GM21529 (cell line): ENCODE results near the gene PPFIA3.
"Not testable (repeated sequence)": the region's sequence is repeated elsewhere in the genome, so short reads cannot be mapped to it uniquely, and the experiment has no call there.

Source experiments
- ATAC-seq: cut with Tn5 transposase; IDR thresholded peaks from one replicate; pipeline ENCODE4 v1.9.1; 2021; ENCODE audit not compliant: unreplicated experiment

Gene PPFIA3

DNA sequence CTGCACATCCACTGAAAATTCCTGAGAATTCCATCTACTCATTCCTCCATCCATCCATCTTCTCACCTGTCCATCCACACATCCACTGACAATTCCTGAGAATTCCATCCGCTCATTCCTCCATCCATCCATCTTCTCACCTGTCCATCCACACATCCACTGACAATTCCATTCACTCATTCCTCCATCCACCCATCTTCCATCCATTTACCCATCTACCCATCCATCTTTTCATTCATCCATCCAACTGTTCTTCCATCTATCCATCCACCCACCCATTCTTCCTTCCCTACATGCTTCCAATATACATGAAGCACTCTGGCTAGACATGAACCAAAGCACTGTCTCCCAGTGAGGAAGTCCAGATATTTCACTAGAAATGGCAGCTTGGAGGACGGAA lies 53.9 kb downstream of the PPFIA3 start:
- ATAC-seq: no peak

DNA sequence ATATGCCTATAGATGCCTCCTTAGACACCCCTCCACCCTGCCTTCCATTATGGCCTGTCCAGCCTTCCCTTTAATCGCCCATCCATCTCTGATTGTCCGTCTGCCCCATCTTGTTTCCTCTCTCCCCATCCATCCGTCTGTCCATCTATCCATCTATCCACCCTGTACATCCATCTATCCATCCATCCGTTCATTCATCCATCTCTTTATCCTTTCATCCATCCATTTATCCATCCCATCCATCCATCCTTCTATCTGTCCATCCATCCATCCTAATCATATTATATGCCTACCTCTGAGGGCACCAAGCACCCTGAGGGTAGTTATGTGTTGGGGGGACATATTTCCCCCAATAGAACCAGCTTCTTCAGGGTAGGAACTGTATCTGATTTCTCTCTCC lies 61.3 kb downstream of the PPFIA3 start:
- ATAC-seq: no peak

DNA sequence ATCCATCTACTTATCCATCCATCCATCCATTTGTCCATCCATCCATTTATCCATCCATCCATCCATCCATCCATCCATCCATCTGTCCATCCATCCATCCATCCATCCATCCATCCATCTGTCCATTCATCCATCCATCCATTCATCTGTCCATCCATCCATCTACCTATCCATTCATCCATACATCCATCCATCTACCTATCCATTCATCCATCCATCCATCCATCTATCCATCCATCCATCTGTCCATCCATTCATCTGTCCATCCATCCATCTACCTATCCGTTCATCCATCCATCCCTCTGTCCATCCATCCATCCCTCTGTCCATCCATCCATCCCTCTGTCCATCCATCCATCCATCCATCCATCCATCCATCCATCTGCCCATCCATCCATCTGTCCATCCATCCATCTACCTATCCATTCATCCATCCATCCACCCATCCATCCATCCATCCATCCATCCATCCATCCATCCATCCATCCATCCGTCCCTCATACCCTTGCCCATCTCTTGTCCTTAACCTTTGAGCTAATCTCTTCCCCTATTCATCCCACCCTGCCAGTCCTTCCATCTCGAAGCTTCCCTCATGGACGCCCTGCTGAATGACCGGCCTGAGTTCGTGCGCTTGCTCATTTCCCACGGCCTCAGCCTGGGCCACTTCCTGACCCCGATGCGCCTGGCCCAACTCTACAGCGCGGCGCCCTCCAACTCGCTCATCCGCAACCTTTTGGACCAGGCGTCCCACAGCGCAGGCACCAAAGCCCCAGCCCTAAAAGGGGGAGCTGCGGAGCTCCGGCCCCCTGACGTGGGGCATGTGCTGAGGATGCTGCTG lies 62.9 kb downstream of the PPFIA3 start:
- ATAC-seq: not testable (repeated sequence)

DNA sequence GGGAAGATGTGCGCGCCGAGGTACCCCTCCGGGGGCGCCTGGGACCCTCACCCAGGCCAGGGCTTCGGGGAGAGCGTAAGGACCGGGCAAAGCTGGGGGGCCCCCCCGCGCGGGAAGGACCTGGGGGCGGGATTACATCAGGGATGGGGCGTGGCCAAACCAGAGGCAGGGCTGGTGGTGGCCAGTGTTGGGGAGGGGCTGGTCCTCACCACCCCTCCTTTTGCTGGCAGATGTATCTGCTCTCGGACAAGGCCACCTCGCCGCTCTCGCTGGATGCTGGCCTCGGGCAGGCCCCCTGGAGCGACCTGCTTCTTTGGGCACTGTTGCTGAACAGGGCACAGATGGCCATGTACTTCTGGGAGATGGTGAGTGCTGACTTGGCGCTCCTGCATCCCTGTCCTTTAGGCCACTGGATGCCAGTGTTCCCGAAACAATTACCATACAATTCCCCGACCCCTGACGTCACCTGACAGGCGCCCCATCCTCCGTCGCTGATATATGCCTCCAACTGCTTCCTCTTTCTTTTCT lies 63.6 kb downstream of the PPFIA3 start:
- no peak for ATAC-seq

DNA sequence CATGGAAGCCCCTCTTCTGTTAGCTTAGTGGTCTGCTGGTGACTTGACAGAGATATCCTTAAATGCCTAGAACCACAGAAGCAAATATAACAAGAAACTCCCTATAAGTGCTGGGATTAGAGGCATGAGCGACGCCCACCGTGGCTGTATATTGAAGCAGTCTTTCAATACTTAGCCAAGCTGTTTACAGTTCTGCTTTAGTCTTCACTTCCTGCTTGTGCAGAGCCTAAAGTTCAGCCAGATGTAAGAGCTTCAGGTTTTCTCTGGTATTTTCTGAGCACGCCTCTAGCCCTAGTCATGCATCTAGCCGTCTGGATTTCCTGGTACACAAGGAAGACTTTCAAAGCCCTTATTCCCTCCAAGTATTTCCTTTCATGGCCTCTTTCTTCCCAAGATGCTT lies 66.8 kb downstream of the PPFIA3 start:
- ATAC-seq: no peak

DNA sequence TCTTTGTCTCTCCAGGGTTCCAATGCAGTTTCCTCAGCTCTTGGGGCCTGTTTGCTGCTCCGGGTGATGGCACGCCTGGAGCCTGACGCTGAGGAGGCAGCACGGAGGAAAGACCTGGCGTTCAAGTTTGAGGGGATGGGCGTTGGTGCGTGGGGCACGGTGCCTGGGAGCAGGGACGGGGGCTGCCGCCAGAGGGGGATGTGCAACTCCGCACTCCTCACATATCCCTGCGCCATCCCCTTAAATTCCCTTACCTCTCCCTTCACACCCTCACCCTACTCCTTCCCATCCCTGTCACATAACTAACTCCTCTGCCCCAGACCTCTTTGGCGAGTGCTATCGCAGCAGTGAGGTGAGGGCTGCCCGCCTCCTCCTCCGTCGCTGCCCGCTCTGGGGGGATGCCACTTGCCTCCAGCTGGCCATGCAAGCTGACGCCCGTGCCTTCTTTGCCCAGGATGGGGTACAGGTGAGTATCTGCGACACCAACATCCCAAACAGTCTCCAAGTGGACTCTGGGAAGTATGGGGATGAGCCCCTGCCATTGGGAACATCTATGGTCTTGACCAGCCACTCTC lies 69.4 kb downstream of the PPFIA3 start:
- ATAC-seq: no peak

DNA sequence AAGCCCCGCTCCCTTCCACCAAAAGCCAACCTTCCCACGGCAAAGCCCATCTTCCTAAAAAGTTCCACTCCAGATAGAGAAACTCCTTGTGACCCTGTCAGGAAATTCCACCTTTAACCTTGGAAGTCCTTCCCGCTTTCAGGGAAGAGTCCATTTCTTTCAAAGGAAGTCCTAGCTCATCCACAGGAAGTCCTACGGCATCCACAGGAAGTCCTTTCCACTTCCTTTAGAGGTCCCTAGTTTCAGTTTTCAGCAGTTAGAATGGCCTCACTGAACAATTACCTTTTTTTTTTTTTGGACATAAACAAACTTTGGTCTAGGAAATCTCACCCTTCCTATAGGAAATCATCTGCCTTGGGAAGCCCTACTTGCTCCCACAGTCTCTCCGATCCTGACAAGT lies 69.9 kb downstream of the PPFIA3 start:
- ATAC-seq: no peak

DNA sequence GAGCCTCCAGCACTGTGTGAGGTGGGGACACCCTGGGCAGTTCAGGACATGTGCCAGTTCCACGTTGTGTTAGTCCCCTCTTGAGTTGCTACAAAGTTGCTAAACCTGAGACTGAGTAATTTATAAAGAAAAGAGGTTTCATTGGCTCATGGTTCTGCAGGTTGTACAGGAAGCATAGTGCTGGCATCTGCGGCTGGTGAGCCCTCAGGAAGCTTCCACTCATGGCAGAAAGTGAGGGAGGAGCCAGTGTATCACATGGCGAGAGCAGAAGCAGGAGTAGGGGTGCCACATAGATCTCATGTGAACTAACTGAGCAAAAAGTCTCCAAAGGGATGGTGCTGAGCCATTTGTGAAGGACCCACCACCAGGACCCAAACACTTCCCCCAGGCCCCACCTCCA lies 71.4 kb downstream of the PPFIA3 start:
- ATAC-seq: no peak

DNA sequence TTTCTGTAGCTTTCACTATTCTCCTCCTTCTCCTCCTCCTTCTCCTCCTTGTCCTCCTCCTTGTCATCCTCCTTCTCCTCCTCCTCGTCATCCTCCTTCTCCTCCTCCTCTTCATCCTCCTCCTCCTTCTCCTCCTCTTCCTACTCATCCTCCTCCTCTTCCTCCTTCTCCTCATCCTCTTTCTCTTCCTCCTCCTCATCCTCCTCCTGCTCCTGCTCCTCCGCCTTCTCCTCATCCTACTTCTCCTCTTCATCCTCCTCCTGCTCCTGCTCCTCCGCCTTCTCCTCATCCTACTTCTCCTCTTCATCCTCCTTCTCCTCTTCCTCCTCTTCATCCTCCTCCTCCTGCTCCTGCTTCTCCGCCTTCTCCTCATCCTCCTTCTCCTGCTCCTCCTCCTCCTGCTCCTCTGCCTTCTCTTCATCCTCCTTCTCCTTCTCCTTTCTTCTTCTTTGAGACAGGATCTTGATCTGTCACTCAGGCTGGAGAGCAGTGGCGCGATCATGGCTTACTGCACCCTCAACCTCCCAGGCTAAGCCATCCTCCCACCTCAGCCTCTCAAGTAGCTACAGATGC lies 74.6 kb downstream of the PPFIA3 start:
- no peak for ATAC-seq

DNA sequence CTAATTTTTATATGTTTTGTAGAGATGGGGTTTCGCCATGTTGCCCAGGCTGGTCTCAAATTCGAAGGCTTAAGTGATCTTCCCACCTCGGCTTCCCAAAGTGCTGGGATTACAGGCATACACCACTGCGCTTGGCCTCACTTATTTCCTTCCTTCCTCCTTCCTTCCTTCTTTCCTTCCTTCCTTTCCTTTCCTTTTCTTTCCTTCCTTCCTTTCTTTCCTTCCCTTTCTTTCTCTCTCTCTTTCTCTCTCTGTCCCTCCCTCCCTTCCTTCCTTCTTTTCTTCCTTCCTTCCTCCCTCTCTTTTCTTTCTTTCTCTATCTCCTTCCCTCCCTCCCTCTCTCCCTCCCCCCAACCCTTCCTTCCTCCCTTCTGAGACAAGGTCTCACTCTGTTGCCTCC lies 75.1 kb downstream of the PPFIA3 start:
- ATAC-seq: no peak

DNA sequence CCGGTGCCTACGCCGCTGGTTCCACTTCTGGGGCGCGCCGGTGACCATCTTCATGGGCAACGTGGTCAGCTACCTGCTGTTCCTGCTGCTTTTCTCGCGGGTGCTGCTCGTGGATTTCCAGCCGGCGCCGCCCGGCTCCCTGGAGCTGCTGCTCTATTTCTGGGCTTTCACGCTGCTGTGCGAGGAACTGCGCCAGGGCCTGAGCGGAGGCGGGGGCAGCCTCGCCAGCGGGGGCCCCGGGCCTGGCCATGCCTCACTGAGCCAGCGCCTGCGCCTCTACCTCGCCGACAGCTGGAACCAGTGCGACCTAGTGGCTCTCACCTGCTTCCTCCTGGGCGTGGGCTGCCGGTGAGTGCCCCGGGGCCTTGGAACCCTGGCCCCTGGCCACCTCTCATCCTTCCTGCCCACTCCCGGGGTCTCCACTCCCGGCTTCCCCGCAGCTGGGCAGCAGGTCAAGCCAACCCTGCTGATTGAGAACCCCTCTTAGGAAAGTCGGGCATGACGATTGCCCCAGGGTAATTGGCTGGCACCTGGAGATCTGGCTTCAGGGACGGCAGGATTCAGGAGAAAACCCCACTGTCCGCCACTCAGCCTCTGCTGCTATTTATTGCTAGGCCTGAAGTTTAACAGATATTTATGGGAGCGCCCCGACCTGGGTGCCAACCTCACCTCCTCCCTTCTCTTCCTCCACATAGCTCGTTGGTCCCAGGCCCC lies 77.3 kb downstream of the PPFIA3 start:
- ATAC-seq: no peak

DNA sequence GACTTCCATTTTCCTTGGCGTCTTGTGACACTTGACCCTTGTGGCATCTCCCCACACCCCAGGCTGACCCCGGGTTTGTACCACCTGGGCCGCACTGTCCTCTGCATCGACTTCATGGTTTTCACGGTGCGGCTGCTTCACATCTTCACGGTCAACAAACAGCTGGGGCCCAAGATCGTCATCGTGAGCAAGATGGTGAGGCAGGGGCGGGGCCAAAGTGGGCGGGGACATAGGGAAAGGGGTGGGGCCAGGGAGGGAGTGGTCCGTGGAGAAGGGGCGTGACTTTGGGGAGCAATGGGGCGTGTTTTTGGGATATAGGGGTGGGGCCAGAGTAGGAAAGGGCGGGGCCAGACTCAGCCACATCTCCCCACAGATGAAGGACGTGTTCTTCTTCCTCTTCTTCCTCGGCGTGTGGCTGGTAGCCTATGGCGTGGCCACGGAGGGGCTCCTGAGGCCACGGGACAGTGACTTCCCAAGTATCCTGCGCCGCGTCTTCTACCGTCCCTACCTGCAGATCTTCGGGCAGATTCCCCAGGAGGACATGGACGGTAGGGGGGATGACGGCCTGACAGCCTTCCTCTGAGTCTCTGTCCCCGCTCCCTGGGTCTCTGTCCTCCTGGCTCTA lies 81.0 kb downstream of the PPFIA3 start:
- no peak for ATAC-seq
